K562 (cell line): Measurements from ENCODE around the gene CRLF3. TPM values are rescaled to one million over a fixed set of nuclear protein-coding genes. Genes with fewer than 3 reads are reported as not detected.

Experiments
- ADNP ChIP-seq: fragments of 200-800 bp; sonication (Bioruptor generic); IDR thresholded peaks from 2 replicates; pipeline ENCODE4 v1.6.1; 2016; ENCODE audit warnings: missing genetic modification characterization, missing compliant biosample characterization
- NCOA2 ChIP-seq, 2 experiments: fragments of 450-650 bp; IDR thresholded peaks; 2 replicates each; pipeline ENCODE4 v1.6.1; 2018; ENCODE audit warnings: mild to moderate bottlenecking in 2 of 2, moderate library complexity in 1 of 2; ENCODE audit not compliant: partially characterized antibody in 2 of 2
- NFIC ChIP-seq: fragments of 450-650 bp; IDR thresholded peaks from 2 replicates; pipeline ENCODE4 v1.6.1; 2017; ENCODE audit warnings: mild to moderate bottlenecking, inconsistent platforms
- POLR2B ChIP-seq: fragments of 450-650 bp; IDR thresholded peaks from 2 replicates; pipeline ENCODE4 v1.6.1; 2018; ENCODE audit warnings: low read depth; ENCODE audit not compliant: partially characterized antibody
- RB1 ChIP-seq: fragments of 450-650 bp; IDR thresholded peaks from 2 replicates; pipeline ENCODE4 v1.6.1; 2017; ENCODE audit warnings: low read depth, mild to moderate bottlenecking
- SMARCB1 ChIP-seq: IDR thresholded peaks from 2 replicates; pipeline ENCODE4 v1.6.1; 2011; ENCODE audit warnings: improper control_type of control experiment, low read depth; ENCODE audit not compliant: insufficient read length
- THAP12 ChIP-seq: fragments of 250-450 bp; sonication (Bioruptor Pico); IDR thresholded peaks from 2 replicates; pipeline ENCODE4 v1.9.0; 2021; ENCODE audit warnings: mild to moderate bottlenecking, inconsistent platforms
- TRIM28 ChIP-seq: fragments of 450-650 bp; IDR thresholded peaks from 2 replicates; pipeline ENCODE4 v1.6.1; 2017
- ZNF175 ChIP-seq: fragments of 200-800 bp; sonication (Bioruptor generic); IDR thresholded peaks from 2 replicates; pipeline ENCODE4 v1.6.1; 2016; ENCODE audit warnings: low read depth, mild to moderate bottlenecking, missing genetic modification characterization, missing compliant biosample characterization
- ZNF584 ChIP-seq: fragments of 200-800 bp; sonication (Bioruptor generic); IDR thresholded peaks from 2 replicates; pipeline ENCODE4 v1.6.1; 2016; ENCODE audit warnings: low read depth, mild to moderate bottlenecking, missing genetic modification characterization, missing compliant biosample characterization
- ZNF592 ChIP-seq: fragments of 450-650 bp; IDR thresholded peaks from 2 replicates; pipeline ENCODE4 v1.6.1; 2017; ENCODE audit warnings: antibody characterized with exemption, mild to moderate bottlenecking
- polyA plus RNA-seq, 8 experiments: library from polyadenylated mRNA; depleted of rRNA in 4 of 8; stranded (reverse) in 5 of 8; unstranded in 3 of 8; fragments of >200 nt; fragmentation: Nextera tagmentation in 2 of 8; fragmentation: Illumina TruSeq in 1 of 8; extraction: Ambion mirVana in 2 of 8; extraction: Trizol in 1 of 8; gene quantifications; 2 replicates each; pipeline versions ENCODE4 v1.2.1 to v1.2.3, GENCODE V29; 2011 to 2014; ENCODE audit warnings: inconsistent platforms in 1 of 8, missing spikeins in 1 of 8
- total RNA-seq, 7 experiments: library from RNA; depleted of rRNA in 6 of 7; stranded (reverse); fragments of >200 nt in 6 of 7; fragmentation: Illumina TruSeq in 2 of 7; extraction: Trizol in 2 of 7; gene quantifications; 2 replicates each; pipeline versions ENCODE4 v1.2.1 to v1.2.3, GENCODE V29; 2011 to 2021; ENCODE audit warnings: low replicate concordance in 1 of 7

Gene CRLF3
- total and polyA plus RNA-seq, 9 of the 15 experiments (the other 6 are each of a cell fraction or from before 2014, with no cell fraction given) = 13.2 to 55.9 (median 29.8) TPM

- TF ChIP-seq ZNF592 (peak; percentile 92), TRIM28 (peak; percentile 24; the same call in 1 of the 2 replicates), THAP12 (CRISPR knock-in tag) (peak; percentile 49; the same call in 1 of the 2 replicates), ZNF584 (CRISPR knock-in tag) (peak; percentile 59; the same call in 1 of the 2 replicates), NCOA2 (IDR thresholded peaks at IDR 0.05; ENCODE audit: partially characterized antibody in 2 of 2) (no peak), POLR2B (peak; percentile 80), SMARCB1 (no peak), ADNP (peak; percentile 79), NFIC (peak; percentile 76), RB1 (peak; percentile 90), ZNF175 (CRISPR knock-in tag) (peak; percentile 68; the same call in 1 of the 2 replicates)
These were observed at the start of gene CRLF3 (continued) for GRCh38 chr17:30824356-30825145.
